GM12892 (cell line): Measurements from ENCODE around the gene E2F6.

ENCODE experiments used
- POLR2A ChIP-seq: IDR thresholded peaks from 2 replicates; pipeline ENCODE4 v1.6.1; 2011; ENCODE audit warnings: low read depth, low read length, control low read depth
- POLR2AphosphoS5 ChIP-seq: IDR thresholded peaks from 2 replicates; pipeline ENCODE4 v1.6.1; 2011; ENCODE audit warnings: low read depth, low read length, control low read depth

- TF ChIP-seq POLR2AphosphoS5 (no peak), POLR2A (no peak)
These were observed 37.5 kb upstream of the E2F6 start for GRCh38 chr2:11503354-11503927.
